Liver (tissue), 9 donors: ENCODE results near the gene ARHGEF33. TPM values are rescaled to one million over a fixed set of nuclear protein-coding genes. Genes with fewer than 3 reads are reported as not detected.

Experiments
- DNase-seq: peaks from one replicate; pipeline ENCODE4 v3.0.0-alpha.2; 2017; ENCODE audit warnings: low spot score
- H3K27ac ChIP-seq, 2 donors: one replicate each; pipeline ENCODE4 v1.7.0; 2013; ENCODE audit warnings: inconsistent platforms in 2 of 2, low read length in 2 of 2, control low read depth in 1 of 2, low read depth in 1 of 2, mild to moderate bottlenecking in 1 of 2
- H3K27me3 ChIP-seq, 4 donors: one replicate each; pipeline versions ENCODE4 v1.6.1 to v1.7.0; 2013; ENCODE audit warnings: low read length in 3 of 4, inconsistent platforms in 1 of 4, mild to moderate bottlenecking in 1 of 4, moderate library complexity in 1 of 4; ENCODE audit not compliant: control insufficient read depth in 4 of 4, insufficient read depth in 4 of 4
- H3K36me3 ChIP-seq, 4 donors: one replicate each; pipeline versions ENCODE4 v1.6.1 to v1.7.0; 2013; ENCODE audit warnings: low read length in 3 of 4, mild to moderate bottlenecking in 3 of 4, low read depth in 1 of 4, moderate library complexity in 1 of 4; ENCODE audit not compliant: control insufficient read depth in 4 of 4, insufficient read depth in 3 of 4
- H3K4me1 ChIP-seq, 4 donors: one replicate each; pipeline versions ENCODE4 v1.6.1 to v1.7.0; 2013; ENCODE audit warnings: low read length in 3 of 4, mild to moderate bottlenecking in 3 of 4, moderate library complexity in 1 of 4; ENCODE audit not compliant: control insufficient read depth in 4 of 4, insufficient read depth in 4 of 4
- H3K4me3 ChIP-seq, 3 donors: one replicate each; pipeline versions ENCODE4 v1.6.1 to v1.7.0; 2013; ENCODE audit warnings: low read length in 3 of 3, control low read depth in 1 of 3, low read depth in 1 of 3, mild to moderate bottlenecking in 1 of 3
- H3K9ac ChIP-seq, 2 donors: one replicate each; pipeline ENCODE4 v1.7.0; 2013; ENCODE audit warnings: low read length in 2 of 2, mild to moderate bottlenecking in 2 of 2, moderate library complexity in 2 of 2, control low read depth in 1 of 2, low read depth in 1 of 2
- H3K9me3 ChIP-seq, 4 donors: one replicate each; pipeline versions ENCODE4 v1.6.1 to v1.7.0; 2013; ENCODE audit warnings: low read length in 3 of 4; ENCODE audit not compliant: control insufficient read depth in 4 of 4
- ATF3 ChIP-seq: IDR thresholded peaks from 2 replicates; pipeline ENCODE4 v1.6.1; 2016; ENCODE audit warnings: antibody characterized with exemption
- CTCF ChIP-seq: fragments of 150-350 bp; IDR thresholded peaks from 2 replicates; pipeline ENCODE4 v1.5.1; 2017; ENCODE audit warnings: improper control_type of control experiment, low read depth, low read length; ENCODE audit not compliant: missing input control
- EGR1 ChIP-seq, 2 donors: IDR thresholded peaks; 2 replicates each; pipeline ENCODE4 v1.6.1; 2016 to 2018; ENCODE audit warnings: antibody characterized with exemption in 2 of 2, low read depth in 2 of 2
- FOXA1 ChIP-seq: IDR thresholded peaks from 2 replicates; pipeline ENCODE4 v1.6.1; 2016; ENCODE audit warnings: antibody characterized with exemption
- FOXA2 ChIP-seq: IDR thresholded peaks from 2 replicates; pipeline ENCODE4 v1.6.1; 2016; ENCODE audit warnings: antibody characterized with exemption
- GABPA ChIP-seq, 2 donors: IDR thresholded peaks in 1 of 2; conservative IDR thresholded peaks in 1 of 2; 2 replicates each; pipeline ENCODE4 v1.6.1; 2016; ENCODE audit warnings: antibody characterized with exemption in 2 of 2, mild to moderate bottlenecking in 1 of 2, moderate library complexity in 1 of 2
- HNF4A ChIP-seq, 2 donors: conservative IDR thresholded peaks; 2 replicates each; pipeline ENCODE4 v1.6.1; 2016; ENCODE audit warnings: antibody characterized with exemption in 2 of 2, mild to moderate bottlenecking in 2 of 2
- HNF4G ChIP-seq: IDR thresholded peaks from 2 replicates; pipeline ENCODE4 v1.6.1; 2016; ENCODE audit warnings: antibody characterized with exemption
- JUND ChIP-seq, 2 donors: IDR thresholded peaks; 2 replicates each; pipeline ENCODE4 v1.6.1; 2016; ENCODE audit warnings: antibody characterized with exemption in 2 of 2
- MAX ChIP-seq: IDR thresholded peaks from 2 replicates; pipeline ENCODE4 v1.6.1; 2016; ENCODE audit warnings: antibody characterized with exemption
- NR2F2 ChIP-seq: IDR thresholded peaks from 2 replicates; pipeline ENCODE4 v1.6.1; 2016; ENCODE audit warnings: antibody characterized with exemption
- RAD21 ChIP-seq, 2 donors: IDR thresholded peaks; 2 replicates each; pipeline ENCODE4 v1.6.1; 2016; ENCODE audit warnings: antibody characterized with exemption in 2 of 2, mild to moderate bottlenecking in 2 of 2
- REST ChIP-seq: IDR thresholded peaks from 2 replicates; pipeline ENCODE4 v1.6.1; 2016; ENCODE audit warnings: antibody characterized with exemption, mild to moderate bottlenecking
- RXRA ChIP-seq, 2 donors: IDR thresholded peaks; 2 replicates each; pipeline ENCODE4 v1.6.1; 2017 to 2018; ENCODE audit warnings: antibody characterized with exemption in 2 of 2, mild to moderate bottlenecking in 1 of 2
- SP1 ChIP-seq: IDR thresholded peaks from 2 replicates; pipeline ENCODE4 v1.6.1; 2018; ENCODE audit warnings: antibody characterized with exemption, mild to moderate bottlenecking
- TAF1 ChIP-seq: conservative IDR thresholded peaks from 2 replicates; pipeline ENCODE4 v1.6.1; 2016; ENCODE audit warnings: antibody characterized with exemption, mild to moderate bottlenecking
- YY1 ChIP-seq: IDR thresholded peaks from 2 replicates; pipeline ENCODE4 v1.6.1; 2016; ENCODE audit warnings: antibody characterized with exemption, mild to moderate bottlenecking
- ZBTB33 ChIP-seq: IDR thresholded peaks from 2 replicates; pipeline ENCODE4 v1.6.1; 2016; ENCODE audit warnings: antibody characterized with exemption
- WGBS: extraction: QIAGEN DNeasy Blood & Tissue Kit; methylation state at CpG from one replicate; pipeline ENCODE4 v1.1.7; 2013; 5-methylcytosine and 5-hydroxymethylcytosine counted together
- polyA plus RNA-seq, 2 donors: library from polyadenylated mRNA; stranded (reverse) in 1 of 2; unstranded in 1 of 2; fragments of 200-250 nt in 1 of 2; fragments of >200 nt in 1 of 2; fragmentation: Nextera tagmentation in 1 of 2; extraction: Ambion mirVana in 1 of 2; gene quantifications; one replicate each; pipeline versions ENCODE4 v1.2.1 to v1.2.3, GENCODE V29; 2013 to 2015
- total RNA-seq, 2 donors: library from RNA; depleted of rRNA; stranded (reverse); fragments of >200 nt; gene quantifications; one replicate each; pipeline ENCODE4 v1.2.3, GENCODE V29; 2014
- donor health status: healthy.
- donor health status: healthy.
- donor health status: healthy.
- donor health status: healthy.
- donor health status: healthy.

The ARHGEF33 gene
- total and polyA plus RNA-seq, 4 donors, result 0.05 to 0.33 (median 0.08) TPM; not detected in 1

DNA sequence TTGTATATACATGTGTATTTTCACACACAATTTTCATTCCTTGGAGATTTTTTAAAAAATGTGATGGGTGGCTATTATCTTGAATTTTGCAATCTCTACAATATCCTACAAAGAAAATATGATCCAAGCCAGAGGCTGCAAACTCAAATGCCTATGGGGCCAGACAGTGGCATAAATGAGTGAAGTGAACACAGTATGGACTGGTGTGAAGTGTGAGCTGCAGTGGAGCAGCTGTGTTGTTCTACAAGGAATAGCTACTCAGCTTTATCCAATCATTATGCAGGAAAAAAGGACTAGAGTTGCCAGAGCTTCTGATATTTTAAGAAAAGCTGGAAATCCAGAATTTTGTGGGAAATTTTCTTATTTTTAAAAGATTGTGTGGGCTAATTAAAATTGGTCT, 62.1 kb downstream of the ARHGEF33 start (continued):
- no peak for TF ChIP-seq GABPA (IDR thresholded peaks at IDR 0.05 in 1 of 2, conservative IDR thresholded peaks at IDR 0.05 in 1 of 2)
- TF ChIP-seq REST, result no peak
- no peak for TF ChIP-seq RAD21 (IDR thresholded peaks at IDR 0.05)

GRCh38 chr2:38957972-38958371, 68.3 kb downstream of the ARHGEF33 start:
- WGBS, result 98% methylated on average over 5 of the region's 5 CpGs
- H3K27me3 ChIP-seq, result no peaks in the 10 kb centered on the region

More at GRCh38 chr2:38957972-38958371, 68.3 kb downstream of the ARHGEF33 start:
- peaks cover 0 to 4% (median 0%) of the 10 kb centered on the region in 4 donors for H3K9me3 ChIP-seq
- DNase-seq, result no peak
- no peak for TF ChIP-seq HNF4A (conservative IDR thresholded peaks at IDR 0.05)
- TF ChIP-seq SP1, result no peak
- TF ChIP-seq CTCF, result no peak
- TF ChIP-seq EGR1 (IDR thresholded peaks at IDR 0.05; ENCODE audit: low read depth in 2 of 2), result no peak
- TF ChIP-seq RXRA (IDR thresholded peaks at IDR 0.05), result no peak
- no peak for TF ChIP-seq ZBTB33
- TF ChIP-seq RAD21 (IDR thresholded peaks at IDR 0.05), result no peak
- TF ChIP-seq FOXA1, result no peak
- TF ChIP-seq MAX, result no peak
- no peak for TF ChIP-seq JUND (IDR thresholded peaks at IDR 0.05)
- TF ChIP-seq HNF4G, result no peak
- TF ChIP-seq ATF3, result no peak
- TF ChIP-seq GABPA (IDR thresholded peaks at IDR 0.05 in 1 of 2, conservative IDR thresholded peaks at IDR 0.05 in 1 of 2), result no peak
- TF ChIP-seq NR2F2, result no peak
- TF ChIP-seq REST, result no peak
- TF ChIP-seq FOXA2, result no peak
- TF ChIP-seq TAF1, result no peak
- no peak for TF ChIP-seq YY1
- peaks cover 0 to 7% (median 6%) of the 10 kb centered on the region in 4 donors for H3K4me1 ChIP-seq
- H3K36me3 ChIP-seq, result no peaks in the 10 kb centered on the region
- no peak overlapping the region for H3K27ac ChIP-seq
- H3K4me3 ChIP-seq, result no peak overlapping the region
- no peak overlapping the region for H3K9ac ChIP-seq
